ENCODE measurements around the gene ZNF384. TPM values are rescaled to one million over a fixed set of nuclear protein-coding genes. Genes with fewer than 3 reads are reported as not detected.
A peak's percentile ranks its signal among the peaks of the same experiment; 100 is the strongest.

The ZNF384 gene
- total and polyA plus RNA-seq, 3 donors from 2014 or later: 78.5 to 94.9 (median 85.1) TPM

DNA sequence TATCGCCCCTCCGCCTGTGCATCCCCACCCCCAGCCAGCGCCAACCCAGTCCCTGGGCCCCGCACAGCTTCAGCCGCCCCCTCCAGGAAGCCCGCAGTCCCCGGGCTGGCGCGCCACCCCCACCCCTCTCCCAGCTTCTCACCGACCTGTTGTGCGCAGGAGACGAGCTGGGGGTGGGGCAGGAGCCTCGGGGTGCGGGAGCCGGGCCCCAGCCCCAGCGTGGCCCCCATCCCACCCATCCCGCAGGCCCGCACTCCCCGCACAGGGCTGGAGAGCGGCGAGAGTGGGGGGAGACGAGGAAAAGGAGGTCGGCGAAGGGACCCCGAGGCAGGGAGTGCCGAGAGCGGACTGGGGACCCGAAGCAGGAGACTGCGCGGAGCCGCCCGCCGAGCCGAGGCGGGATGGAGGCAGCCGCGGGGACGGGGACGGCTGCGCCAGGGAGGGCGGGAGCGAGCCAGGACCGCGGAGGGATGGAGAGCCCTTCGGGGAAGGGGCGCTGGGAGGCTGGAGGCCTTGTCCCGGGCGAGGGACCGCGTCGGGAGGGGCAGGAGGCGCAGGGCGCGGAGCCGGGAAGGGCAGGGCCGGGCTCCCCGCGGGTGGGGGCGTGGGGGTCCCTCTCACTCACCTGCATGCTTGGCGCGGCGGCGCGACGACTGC, 10.9 kb upstream of the ZNF384 start:
- Histone ChIP-seq H3K4me3 (peak overlapping the region; percentile 51 to 61), H3K36me3 (ENCODE audit: low read depth, missing control alignments) (no peaks in the 10 kb centered on the region), H3K4me1 (peaks cover 10% of the 10 kb centered on the region), H3K27ac (no peak overlapping the region), H3K27me3 (no peaks in the 10 kb centered on the region), H3K9me3 (no peaks in the 10 kb centered on the region)
- 0 to 1% methylated on average over 19 to 42 of the region's 65 CpGs for WGBS, 2 donors
- TF ChIP-seq CTCF (IDR thresholded peaks at IDR 0.05): no peak
- TF ChIP-seq POLR2A (IDR thresholded peaks at IDR 0.05): no peak
- intact Hi-C loops (cut with DNase I; ENCODE audit: low total_unique reads): no loop called here
- DNase-seq: no peak

DNA sequence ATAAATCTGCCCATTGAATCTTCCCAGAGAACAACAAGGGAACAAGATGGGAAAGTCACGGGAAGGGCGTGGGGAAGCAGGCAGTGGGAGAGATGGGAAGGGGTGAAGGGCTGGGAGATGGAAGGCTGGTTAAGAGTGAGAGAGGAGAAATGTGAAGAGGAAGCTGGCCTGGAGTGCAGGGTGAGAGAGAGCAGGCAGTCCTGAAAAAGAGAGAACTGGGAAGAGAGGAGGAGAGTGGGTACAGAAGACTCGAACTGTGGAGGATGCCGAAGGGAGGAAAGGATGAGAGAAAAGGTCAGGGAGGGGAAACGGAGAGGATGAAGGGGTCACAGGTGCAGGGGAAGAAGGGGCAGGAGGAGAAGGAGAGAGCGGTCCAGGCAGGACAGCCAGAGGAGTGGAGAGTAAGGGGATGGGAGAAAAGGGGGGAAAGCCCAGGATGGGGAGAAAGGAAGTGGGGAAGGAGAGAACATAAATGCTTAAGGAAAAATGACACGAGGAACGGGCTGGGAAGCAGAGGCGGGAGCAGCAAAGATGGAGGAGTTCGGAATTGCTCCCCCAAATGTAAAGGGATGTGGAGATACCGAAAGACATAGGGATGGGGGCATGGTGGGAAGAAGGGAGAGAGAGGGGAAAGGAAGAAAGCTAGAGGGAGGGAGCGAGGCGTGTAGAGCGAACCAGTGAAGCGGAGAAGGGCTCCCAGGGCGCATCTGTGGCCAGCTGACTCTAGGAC, 10.2 kb upstream of the ZNF384 start:
- no peak for DNase-seq
- H3K27me3 ChIP-seq: no peaks in the 10 kb centered on the region
- 12 to 23% methylated on average over 16 of the region's 16 CpGs for WGBS, 2 donors

DNA sequence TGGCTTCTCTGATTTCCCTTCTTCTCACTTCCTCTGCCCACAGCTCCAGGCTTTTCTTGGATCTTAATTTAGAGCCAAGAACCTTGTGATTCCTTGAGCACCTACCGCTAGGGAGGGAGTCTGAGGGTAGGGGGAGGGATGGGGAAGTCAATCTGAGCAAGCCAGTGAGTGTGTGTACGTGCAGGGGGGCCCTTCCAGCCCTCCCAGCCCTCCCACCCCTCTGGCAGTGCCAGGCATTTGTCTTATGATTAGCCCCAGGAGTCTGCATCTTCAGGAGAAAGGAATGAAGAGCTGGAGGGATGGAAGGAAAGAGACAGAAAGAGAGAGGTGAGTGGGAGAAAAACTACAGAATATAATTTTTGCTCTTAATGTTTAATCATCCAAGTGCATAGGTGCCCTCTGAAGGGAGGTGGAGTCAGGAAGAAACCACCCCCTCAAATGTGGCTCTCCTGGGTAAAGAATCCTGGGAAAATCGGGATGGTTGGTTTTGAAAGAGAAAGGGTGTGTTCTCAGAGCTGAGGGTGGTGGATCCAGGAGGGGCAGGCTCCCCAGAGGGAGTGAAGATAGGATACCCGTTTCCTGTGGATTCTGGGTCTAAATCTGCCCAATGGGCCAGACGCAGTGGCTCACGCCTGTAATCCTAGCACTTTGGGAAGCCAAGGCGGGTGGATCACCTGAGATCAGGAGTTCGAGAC, 9.3 kb upstream of the ZNF384 start:
- TF ChIP-seq CTCF (IDR thresholded peaks at IDR 0.05): no peak
- no peak for TF ChIP-seq POLR2A (IDR thresholded peaks at IDR 0.05)
- H3K4me1 ChIP-seq: peaks cover 10% of the 10 kb centered on the region
- H3K27ac ChIP-seq: no peak overlapping the region
- DNase-seq: no peak
- H3K27me3 ChIP-seq: no peaks in the 10 kb centered on the region
- no peaks in the 10 kb centered on the region for H3K9me3 ChIP-seq
- no peaks in the 10 kb centered on the region for H3K36me3 ChIP-seq (ENCODE audit: low read depth, missing control alignments)
- 59 to 62% methylated on average over 8 of the region's 8 CpGs for WGBS, 2 donors
- intact Hi-C loops (cut with DNase I; ENCODE audit: low total_unique reads): no loop called here
- H3K4me3 ChIP-seq: no peak overlapping the region

More for the DNA sequence above, 10.2 kb upstream of the ZNF384 start:
- H3K36me3 ChIP-seq (ENCODE audit: low read depth, missing control alignments): no peaks in the 10 kb centered on the region
- intact Hi-C loops (cut with DNase I; ENCODE audit: low total_unique reads): no loop called here
- TF ChIP-seq CTCF (IDR thresholded peaks at IDR 0.05) (no peak), POLR2A (IDR thresholded peaks at IDR 0.05) (no peak)
- no peak overlapping the region for H3K27ac ChIP-seq
- peaks cover 10% of the 10 kb centered on the region for H3K4me1 ChIP-seq
- H3K9me3 ChIP-seq: no peaks in the 10 kb centered on the region
- H3K4me3 ChIP-seq: peak overlapping the region; percentile 51 to 61

DNA sequence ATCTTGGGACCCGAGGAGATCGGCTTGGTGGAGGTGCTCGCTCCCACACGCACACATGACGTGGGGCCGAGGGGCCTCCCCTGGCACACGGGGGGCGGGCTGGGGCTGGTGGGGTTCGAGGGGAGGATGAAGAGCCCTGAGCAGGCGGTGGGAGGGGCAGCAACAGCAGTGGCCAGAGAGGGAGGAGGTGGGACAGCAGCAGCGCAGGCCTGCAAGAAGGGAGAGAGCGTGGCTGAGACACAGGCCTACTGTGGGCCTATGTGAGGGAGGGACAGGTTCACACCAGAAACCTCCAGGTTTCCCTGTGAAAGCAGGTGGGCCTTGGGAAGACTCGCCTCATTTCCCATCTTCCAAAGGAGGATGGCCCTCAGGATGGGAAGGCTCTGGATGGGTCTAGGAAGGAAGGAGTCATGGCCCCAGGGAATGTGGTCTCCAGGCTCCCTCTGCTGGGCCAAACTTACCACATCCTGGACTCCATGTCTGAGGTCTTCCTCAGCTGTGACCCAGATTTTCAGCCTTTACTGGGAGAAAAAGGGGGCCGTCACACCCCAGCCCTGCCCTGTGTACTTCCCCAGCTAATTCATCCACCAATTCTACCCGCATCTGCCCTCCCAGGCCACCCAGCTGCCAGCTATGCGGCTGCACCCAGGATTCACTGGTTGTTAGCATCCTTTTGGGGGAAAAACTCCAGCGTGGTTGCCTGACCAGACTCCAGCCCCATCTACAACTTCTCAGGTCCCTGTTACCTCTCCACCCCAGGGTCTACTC, 8.6 kb upstream of the ZNF384 start:
- Histone ChIP-seq H3K36me3 (ENCODE audit: low read depth, missing control alignments) (no peaks in the 10 kb centered on the region), H3K27ac (no peak overlapping the region), H3K27me3 (no peaks in the 10 kb centered on the region), H3K4me1 (peaks cover 10% of the 10 kb centered on the region), H3K4me3 (no peak overlapping the region), H3K9me3 (no peaks in the 10 kb centered on the region)
- DNase-seq: peak; percentile 58
- 77% methylated on average over 16 to 17 of the region's 17 CpGs for WGBS, 2 donors
- no peak for TF ChIP-seq POLR2A (IDR thresholded peaks at IDR 0.05)
- TF ChIP-seq CTCF (IDR thresholded peaks at IDR 0.05): peak in 1 of 3 experiments; percentile 32
- intact Hi-C loops (cut with DNase I; ENCODE audit: low total_unique reads): no loop called here

All from testis (tissue), 3 donors.